Left lung (tissue), 10 donors: ENCODE data around the gene PFDN6. TPM values are rescaled to one million over a fixed set of nuclear protein-coding genes. Genes with fewer than 3 reads are reported as not detected.

Experiments used
- ATAC-seq: fragments of 200-7000 bp; cut with Tn5 transposase; one replicate; pipeline ENCODE4 v1.9.1; 2020; ENCODE audit warnings: moderate library complexity
- DNase-seq, 4 donors: peaks; one replicate each; pipeline ENCODE4 v3.0.0-alpha.2; 2013 to 2020
- H3K27ac ChIP-seq, 2 donors: fragments of 200-600 bp; sonication (generic) in 1 of 2; one replicate each; pipeline versions ENCODE4 v1.5.0 to v1.8.0; 2020 to 2021
- H3K27me3 ChIP-seq, 2 donors: fragments of 200-600 bp; sonication (generic) in 1 of 2; one replicate each; pipeline versions ENCODE4 v1.5.0 to v1.8.0; 2020 to 2021
- H3K36me3 ChIP-seq, 2 donors: fragments of 200-600 bp; sonication (generic) in 1 of 2; one replicate each; pipeline versions ENCODE4 v1.5.0 to v1.8.0; 2020 to 2021
- H3K4me1 ChIP-seq, 2 donors: fragments of 200-600 bp; one replicate each; pipeline ENCODE4 v1.8.0; 2021
- H3K4me3 ChIP-seq, 2 donors: fragments of 200-600 bp; sonication (generic) in 1 of 2; one replicate each; pipeline versions ENCODE4 v1.5.0 to v1.8.0; 2020 to 2021; ENCODE audit warnings: mild to moderate bottlenecking in 1 of 2
- H3K9me3 ChIP-seq, 2 donors: fragments of 200-600 bp; sonication (generic) in 1 of 2; one replicate each; pipeline versions ENCODE4 v1.5.0 to v1.8.0; 2020 to 2021
- intact Hi-C, 2 donors: fragments of 100-400 bp; cut with DNase I; formaldehyde crosslinking; loops; one replicate each; pipeline versions ENCODE4 v1.11.2 to v1.14.2; 2022
- polyA plus RNA-seq, 6 donors: library from polyadenylated mRNA; unstranded; fragments of 120-200 nt; gene quantifications; one replicate each; pipeline ENCODE4 v1.2.1, GENCODE V29; 2013; ENCODE audit not compliant: insufficient read length in 6 of 6
- total RNA-seq, 2 donors: library from RNA; stranded (reverse); fragmentation: NEBNext Ultra II Directional; extraction: Animal tissue kit (Norgen Biotek cat#: 25700); gene quantifications; one replicate each; pipeline ENCODE4 v1.2.1, GENCODE V29; 2021
- TF ChIP-seq, protein P1 (sequence below), 2 donors: fragments of 200-600 bp; sonication (generic) in 1 of 2; IDR thresholded peaks; one replicate each; pipeline versions ENCODE4 v1.5.0 to v1.8.0; 2021; ENCODE audit warnings: antibody characterized with exemption in 2 of 2
- donor health status: DM: no; HTN: yes; CAD: no.
- donor health status: DM: no; HTN: no; CAD: no.

PFDN6 gene
- total and polyA plus RNA-seq, 8 donors: 37.7 to 55.3 (median 51.1) TPM

- ATAC-seq: peak; percentile 27
- no peak for DNase-seq
- TF ChIP-seq, protein P1, sequence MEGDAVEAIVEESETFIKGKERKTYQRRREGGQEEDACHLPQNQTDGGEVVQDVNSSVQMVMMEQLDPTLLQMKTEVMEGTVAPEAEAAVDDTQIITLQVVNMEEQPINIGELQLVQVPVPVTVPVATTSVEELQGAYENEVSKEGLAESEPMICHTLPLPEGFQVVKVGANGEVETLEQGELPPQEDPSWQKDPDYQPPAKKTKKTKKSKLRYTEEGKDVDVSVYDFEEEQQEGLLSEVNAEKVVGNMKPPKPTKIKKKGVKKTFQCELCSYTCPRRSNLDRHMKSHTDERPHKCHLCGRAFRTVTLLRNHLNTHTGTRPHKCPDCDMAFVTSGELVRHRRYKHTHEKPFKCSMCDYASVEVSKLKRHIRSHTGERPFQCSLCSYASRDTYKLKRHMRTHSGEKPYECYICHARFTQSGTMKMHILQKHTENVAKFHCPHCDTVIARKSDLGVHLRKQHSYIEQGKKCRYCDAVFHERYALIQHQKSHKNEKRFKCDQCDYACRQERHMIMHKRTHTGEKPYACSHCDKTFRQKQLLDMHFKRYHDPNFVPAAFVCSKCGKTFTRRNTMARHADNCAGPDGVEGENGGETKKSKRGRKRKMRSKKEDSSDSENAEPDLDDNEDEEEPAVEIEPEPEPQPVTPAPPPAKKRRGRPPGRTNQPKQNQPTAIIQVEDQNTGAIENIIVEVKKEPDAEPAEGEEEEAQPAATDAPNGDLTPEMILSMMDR (IDR thresholded peaks at IDR 0.05): no peak
- Histone ChIP-seq H3K9me3 (no peaks in the 10 kb centered on the region), H3K36me3 (peaks cover 0 to 63% of the 10 kb centered on the region in 2 donors), H3K4me3 (peak overlapping the region; percentile 69 to 87), H3K4me1 (peaks cover 36 to 52% of the 10 kb centered on the region in 2 donors), H3K27ac (peak overlapping the region; percentile 94 to 98), H3K27me3 (no peaks in the 10 kb centered on the region)
- intact Hi-C loops: no loop called here
Observed at GRCh38 chr6:33271117-33271467, 18.3 kb upstream of the PFDN6 start.

GRCh38 chr6:33271468-33272274, 17.7 kb upstream of the PFDN6 start, which contains the start of the genes RPS18 and VPS52:
TSS of gene RPS18 (plus strand) at chr6:33272075. CDS start at chr6:33272120, 45 bp downstream.
TSS of gene VPS52 (minus strand) at chr6:33271876. CDS start at chr6:33271675, 201 bp downstream.
- H3K36me3 ChIP-seq: peaks cover 0 to 63% of the 10 kb centered on the region in 2 donors

GRCh38 chr6:33272275-33273128, 16.9 kb upstream of the PFDN6 start:
- no peak for DNase-seq
- H3K27me3 ChIP-seq: no peaks in the 10 kb centered on the region
- H3K4me1 ChIP-seq: peaks cover 41 to 64% of the 10 kb centered on the region in 2 donors
- TF ChIP-seq, protein P1 (IDR thresholded peaks at IDR 0.05): no peak
- H3K36me3 ChIP-seq: peaks cover 0 to 56% of the 10 kb centered on the region in 2 donors
- peak overlapping the region; percentile 94 to 98 for H3K27ac ChIP-seq
- peak overlapping the region; percentile 69 to 87 for H3K4me3 ChIP-seq
- intact Hi-C loops: no loop called here
- peak; percentile 5 for ATAC-seq
- H3K9me3 ChIP-seq: no peaks in the 10 kb centered on the region

More at GRCh38 chr6:33271468-33272274, 17.7 kb upstream of the PFDN6 start, which contains the start of the genes RPS18 and VPS52:
- H3K27me3 ChIP-seq: no peaks in the 10 kb centered on the region
- ATAC-seq: peak; percentile 92
- intact Hi-C loops: no loop called here
- peaks cover 41 to 57% of the 10 kb centered on the region in 2 donors for H3K4me1 ChIP-seq
- peak within 1 kb of the TSS; percentile 69 to 87 for H3K4me3 ChIP-seq
- DNase-seq: peak; percentile 91 to 98 (median 96)
- peak within 1 kb of the TSS; percentile 94 to 98 for H3K27ac ChIP-seq
- TF ChIP-seq, protein P1 (IDR thresholded peaks at IDR 0.05): no peak
- H3K9me3 ChIP-seq: no peaks in the 10 kb centered on the region

GRCh38 chr6:33273129-33273923, 16.1 kb upstream of the PFDN6 start:
- TF ChIP-seq, protein P1 (IDR thresholded peaks at IDR 0.05): no peak
- Histone ChIP-seq H3K9me3 (no peaks in the 10 kb centered on the region), H3K27ac (peak overlapping the region in 1 of 2 donors; percentile 94), H3K27me3 (no peaks in the 10 kb centered on the region), H3K36me3 (peaks cover 0 to 53% of the 10 kb centered on the region in 2 donors), H3K4me1 (peaks cover 41 to 72% of the 10 kb centered on the region in 2 donors), H3K4me3 (peak overlapping the region; percentile 69 to 87)
- DNase-seq: no peak
- no peak for ATAC-seq
- intact Hi-C loops: no loop called here
